IMR-90 (cell line): Measurements from ENCODE around the gene LRRC36. TPM values are rescaled to one million over a fixed set of nuclear protein-coding genes. Genes with fewer than 3 reads are reported as not detected.

Experiments
- ATAC-seq: fragments of 200-7000 bp; cut with Tn5 transposase; 2 replicates; pipeline ENCODE4 v1.9.1; 2020; ENCODE audit warnings: low read depth, mild to moderate bottlenecking, moderate library complexity
- BruUV-seq: library from RNA; stranded (reverse); fragments of 400-500 nt; replicated peaks from 2 replicates; lab custom pipeline; 2021; lab: Mats Ljungman, UMichigan
- CTCF ChIA-PET: fragments of 300-600 bp; formaldehyde crosslinking; extraction: SDS; loops from one replicate; lab custom pipeline; 2021; ENCODE audit warnings: antibody characterized with exemption; lab: Yijun Ruan, JAX
- POLR2A ChIA-PET: fragments of 300-600 bp; sonication (Branson Sonifier 250); formaldehyde crosslinking; loops from one replicate; lab custom pipeline; 2022; ENCODE audit warnings: antibody characterized with exemption; ENCODE audit not compliant: unreplicated experiment; lab: Charles Lee
- DNase-seq: peaks from one replicate; pipeline ENCODE4 v3.0.0; 2013
- H2AFZ ChIP-seq: replicated peaks from 2 replicates; pipeline ENCODE3; 2013; ENCODE audit warnings: low read length, mild to moderate bottlenecking; ENCODE audit not compliant: poor library complexity
- H2AK5ac ChIP-seq: 2 replicates; pipeline ENCODE4 v1.6.1; 2013; ENCODE audit warnings: low read depth, low read length, inconsistent platforms
- H2AK9ac ChIP-seq: replicated peaks from 2 replicates; pipeline ENCODE3; 2013; ENCODE audit warnings: mild to moderate bottlenecking, low read depth, low read length, moderate library complexity; ENCODE audit not compliant: poor library complexity
- H2BK120ac ChIP-seq: 2 replicates; pipeline ENCODE4 v1.6.1; 2013; ENCODE audit warnings: low read depth, low read length, inconsistent platforms
- H2BK15ac ChIP-seq: 3 replicates; pipeline ENCODE4 v1.6.1; 2013; ENCODE audit warnings: low read depth, low read length, inconsistent platforms
- H2BK20ac ChIP-seq: 2 replicates; pipeline ENCODE4 v1.6.1; 2013; ENCODE audit warnings: low read depth, mild to moderate bottlenecking, inconsistent platforms, low read length, moderate library complexity
- H2BK5ac ChIP-seq: 2 replicates; pipeline ENCODE4 v1.6.1; 2013; ENCODE audit warnings: mild to moderate bottlenecking, low read depth, low read length, inconsistent platforms; ENCODE audit not compliant: poor library complexity, severe bottlenecking
- H3K14ac ChIP-seq: replicated peaks from 2 replicates; pipeline ENCODE4 v1.6.1; 2013; ENCODE audit warnings: low read depth, low read length, inconsistent platforms
- H3K18ac ChIP-seq: 2 replicates; pipeline ENCODE4 v1.6.1; 2013; ENCODE audit warnings: low read depth, low read length, control low read depth
- H3K23ac ChIP-seq: 2 replicates; pipeline ENCODE4 v1.6.1; 2013; ENCODE audit warnings: low read depth, low read length, inconsistent platforms
- H3K27ac ChIP-seq: 2 replicates; pipeline ENCODE4 v1.5.1; 2013; ENCODE audit warnings: mild to moderate bottlenecking, control low read depth, low read length; ENCODE audit not compliant: insufficient read depth
- H3K27me3 ChIP-seq: 2 replicates; pipeline ENCODE4 v1.6.1; 2013; ENCODE audit warnings: low read length; ENCODE audit not compliant: control insufficient read depth, insufficient read depth
- H3K36me3 ChIP-seq: 2 replicates; pipeline ENCODE4 v1.6.1; 2013; ENCODE audit warnings: low read length, mixed read lengths; ENCODE audit not compliant: control insufficient read depth, insufficient read depth
- H3K4ac ChIP-seq: 2 replicates; pipeline ENCODE4 v1.6.1; 2013; ENCODE audit warnings: low read depth, low read length, inconsistent platforms
- H3K4me1 ChIP-seq: 2 replicates; pipeline ENCODE4 v1.6.1; 2013; ENCODE audit warnings: low read length, mixed read lengths; ENCODE audit not compliant: control insufficient read depth, insufficient read depth
- H3K4me2 ChIP-seq: 2 replicates; pipeline ENCODE4 v1.6.1; 2013; ENCODE audit warnings: low read depth, mild to moderate bottlenecking, control low read depth, low read length, moderate library complexity
- H3K4me3 ChIP-seq: 2 replicates; pipeline ENCODE4 v1.5.1; 2013; ENCODE audit warnings: low read depth, mild to moderate bottlenecking, control low read depth, low read length, moderate library complexity; ENCODE audit not compliant: insufficient read depth
- H3K56ac ChIP-seq: 2 replicates; pipeline ENCODE4 v1.6.1; 2013; ENCODE audit warnings: low read length, inconsistent platforms; ENCODE audit not compliant: insufficient read depth; ENCODE audit errors: extremely low read depth
- H3K79me1 ChIP-seq, 2 experiments: 2 replicates each; pipeline ENCODE4 v1.6.1; 2013; ENCODE audit warnings: low read length in 2 of 2, inconsistent platforms in 1 of 2, low read depth in 1 of 2
- H3K9ac ChIP-seq: 2 replicates; pipeline ENCODE4 v1.6.1; 2013; ENCODE audit warnings: low read depth, low read length, control low read depth
- H3K9me1 ChIP-seq: 2 replicates; pipeline ENCODE4 v1.6.1; 2013; ENCODE audit warnings: low read length, inconsistent platforms; ENCODE audit not compliant: insufficient read depth
- H3K9me3 ChIP-seq: 2 replicates; pipeline ENCODE4 v1.6.1; 2013; ENCODE audit warnings: low read length; ENCODE audit not compliant: control insufficient read depth, insufficient read depth
- H4K20me1 ChIP-seq: 2 replicates; pipeline ENCODE4 v1.6.1; 2013; ENCODE audit warnings: low read length, inconsistent platforms; ENCODE audit not compliant: insufficient read depth
- H4K5ac ChIP-seq: 2 replicates; pipeline ENCODE4 v1.6.1; 2013; ENCODE audit warnings: mild to moderate bottlenecking, low read depth, low read length, control low read depth
- H4K8ac ChIP-seq, 2 experiments: 2 replicates each; pipeline ENCODE4 v1.6.1; 2013; ENCODE audit warnings: low read depth in 2 of 2, low read length in 2 of 2, control low read depth in 1 of 2, inconsistent platforms in 1 of 2
- H4K91ac ChIP-seq: 2 replicates; pipeline ENCODE4 v1.6.1; 2013; ENCODE audit warnings: low read depth, low read length, inconsistent platforms; ENCODE audit not compliant: insufficient read depth
- CEBPB ChIP-seq: IDR thresholded peaks from 2 replicates; pipeline ENCODE4 v1.6.1; 2012; ENCODE audit warnings: low read depth, low read length, improper control_type of control experiment
- NFE2L2 ChIP-seq: fragments of 150-350 bp; IDR thresholded peaks from 2 replicates; pipeline ENCODE4 v1.6.1; 2016; ENCODE audit warnings: low read depth, mild to moderate bottlenecking, low read length
- RAD21 ChIP-seq: IDR thresholded peaks from 2 replicates; pipeline ENCODE4 v1.6.1; 2012; ENCODE audit warnings: low read length, improper control_type of control experiment
- WGBS, 2 experiments: methylation state at CpG; one replicate each; pipeline versions ENCODE4 v1.1.5 to v1.1.7; 2013; ENCODE audit warnings: missing lambda C conversion rate in 2 of 2; ENCODE audit not compliant: insufficient read length in 1 of 2; ENCODE audit errors: extremely low coverage in 2 of 2; 5-methylcytosine and 5-hydroxymethylcytosine counted together
- dilution Hi-C: fragments of 300-500 bp; cut with HindIII; formaldehyde crosslinking; loops from one replicate; pipeline ENCODE4 v1.14.3; 2018; ENCODE audit warnings: low sequenced_read_pairs; ENCODE audit not compliant: unreplicated experiment
- in situ Hi-C: fragments of 300-500 bp; cut with MboI; formaldehyde crosslinking; loops from 3 replicates; pipeline ENCODE4 v1.14.3; 2019; ENCODE audit warnings: low sequenced_read_pairs, inconsistent platforms, mixed read lengths
- intact Hi-C: fragments of 100-400 bp; cut with micrococcal nuclease; formaldehyde crosslinking; loops from 2 replicates; pipeline ENCODE4 v1.10.0; 2022
- polyA plus RNA-seq, 3 experiments: library from polyadenylated mRNA; depleted of rRNA; stranded (reverse); fragments of >200 nt; gene quantifications; 2 replicates each; pipeline ENCODE4 v1.2.3, GENCODE V29; 2012; ENCODE audit warnings: low replicate concordance in 1 of 3
- total RNA-seq: library from RNA; depleted of rRNA; stranded (reverse); fragments of >200 nt; gene quantifications from 2 replicates; pipeline ENCODE4 v1.2.3, GENCODE V29; 2012

The LRRC36 gene
- total and polyA plus RNA-seq, 2 of the 4 experiments (the other 2 are of a cell fraction): 0.18 to 0.29 TPM

- BruUV-seq: no TSS peak
- dilution Hi-C loops: no loop called here
- Histone ChIP-seq H4K91ac (peak overlapping the region; percentile 69), H3K4ac (peak overlapping the region; percentile 65), H3K9me3 (no peaks in the 10 kb centered on the region), H2AK9ac (peak overlapping the region; percentile 82), H4K8ac (peak overlapping the region in 1 of 2 experiments; percentile 60; a peak in 2 of 4 replicates), H2BK20ac (peak overlapping the region; percentile 38; the same call in 1 of the 2 replicates), H2AK5ac (peak overlapping the region; percentile 84), H3K27me3 (no peaks in the 10 kb centered on the region), H2BK5ac (peak overlapping the region; percentile 59), H3K9me1 (peaks cover 12% of the 10 kb centered on the region), H3K4me2 (no peak overlapping the region), H3K27ac (peak overlapping the region; percentile 12), H2BK15ac (peak overlapping the region; percentile 43; the same call in 1 of the 3 replicates), H4K5ac (no peak overlapping the region; the same call in 1 of the 2 replicates), H3K79me1 (peaks cover 0 to 10% of the 10 kb centered on the region in 2 experiments; a peak in 2 of 4 replicates), H3K18ac (peak overlapping the region; percentile 11; the same call in 1 of the 2 replicates), H3K4me1 (peaks cover 17% of the 10 kb centered on the region), H3K14ac (peak overlapping the region; percentile 62), H2AFZ (peak overlapping the region; percentile 88), H3K56ac (no peak overlapping the region), H3K9ac (no peak overlapping the region), H3K4me3 (no peak overlapping the region), H4K20me1 (no peaks in the 10 kb centered on the region), H2BK120ac (peak overlapping the region; percentile 76), H3K23ac (peak overlapping the region; percentile 66; the same call in 1 of the 2 replicates), H3K36me3 (no peaks in the 10 kb centered on the region)
- CTCF ChIA-PET: interaction anchor here (1.2 to 1.8 kb wide), 2 partner anchors 9 to 21 kb away, joined by 3 to 5 read pairs; no protein-coding TSS in a partner anchor
- peak; percentile 78; the same call in 1 of the 2 replicates for TF ChIP-seq NFE2L2
- no peak for TF ChIP-seq RAD21
- TF ChIP-seq CEBPB: peak; percentile 81
- ATAC-seq: 0 out of 2 replicates have a peak, but pooled peaks have one; percentile 3
- intact Hi-C loops: no loop called here
- peak; percentile 42 for DNase-seq
- in situ Hi-C loops: no loop called here
- POLR2A ChIA-PET: no interaction called here
- no CpG with 5 or more reads among the region's 7 CpGs for WGBS, 2 experiments
Observed at GRCh38 chr16:67407176-67407787, 80.7 kb downstream of the LRRC36 start.
